Thoracic aorta (tissue), 2 donors: ENCODE measurements around the gene SULT1C2. TPM values are rescaled to one million over a fixed set of nuclear protein-coding genes. Genes with fewer than 3 reads are reported as not detected.

Experiments
- ATAC-seq: fragments of 150-250 bp; one replicate; pipeline ENCODE4 v1.8.0; 2017; ENCODE audit warnings: low read depth; ENCODE audit not compliant: insufficient number of reproducible peaks, low FRiP score
- DNase-seq: peaks from one replicate; pipeline ENCODE4 v3.0.0-alpha.2; 2020; ENCODE audit warnings: low spot score
- H3K27ac ChIP-seq, 2 donors: fragments of 200-600 bp; sonication (generic); 1 replicate in 1 of 2; 2 replicates in 1 of 2; pipeline ENCODE4 v1.5.1; 2016; ENCODE audit warnings: mild to moderate bottlenecking in 2 of 2, moderate library complexity in 2 of 2
- H3K27me3 ChIP-seq: fragments of 200-600 bp; sonication (generic); replicated peaks from 2 replicates; pipeline ENCODE4 v1.6.0; 2016; ENCODE audit warnings: mild to moderate bottlenecking; ENCODE audit not compliant: insufficient read depth
- H3K36me3 ChIP-seq: fragments of 200-600 bp; sonication (generic); one replicate; pipeline ENCODE4 v1.5.1; 2016
- H3K4me1 ChIP-seq, 2 donors: fragments of 200-600 bp; sonication (generic); 1 replicate in 1 of 2; 2 replicates in 1 of 2; pipeline versions ENCODE4 v1.5.1 to v1.6.0; 2016; ENCODE audit warnings: low read depth in 2 of 2, mild to moderate bottlenecking in 1 of 2; ENCODE audit not compliant: control insufficient read depth in 1 of 2
- H3K4me3 ChIP-seq: fragments of 200-600 bp; sonication (generic); 2 replicates; pipeline ENCODE4 v1.5.1; 2016; ENCODE audit warnings: mild to moderate bottlenecking
- H3K9me3 ChIP-seq: fragments of 200-600 bp; sonication (generic); 2 replicates; pipeline ENCODE4 v1.5.1; 2016
- CTCF ChIP-seq: fragments of 200-600 bp; sonication (generic); IDR thresholded peaks from one replicate; pipeline ENCODE4 v1.5.1; 2019; ENCODE audit warnings: antibody characterized with exemption
- total RNA-seq, 2 donors: library from RNA; depleted of rRNA; stranded (reverse); fragments of >200 nt; gene quantifications; one replicate each; pipeline versions ENCODE4 v1.1.0 to v1.2.3, GENCODE V29; 2016

SULT1C2 gene
- total RNA-seq, 2 donors from 2014 or later, result 16.6 TPM; not detected in 1

GRCh38 chr2:108253106-108253505, 35.6 kb upstream of the SULT1C2 start:
- DNase-seq (no peak), ATAC-seq (no peak)
- Histone ChIP-seq H3K9me3 (no peaks in the 10 kb centered on the region), H3K4me3 (no peak overlapping the region), H3K27ac (no peak overlapping the region), H3K27me3 (no peaks in the 10 kb centered on the region), H3K4me1 (no peaks in the 10 kb centered on the region), H3K36me3 (no peaks in the 10 kb centered on the region)
- no peak for TF ChIP-seq CTCF

- no peak for ATAC-seq
Measured at GRCh38 chr2:108257757-108258331, 30.9 kb upstream of the SULT1C2 start.

GRCh38 chr2:108260773-108261172, 27.9 kb upstream of the SULT1C2 start:
- no peaks in the 10 kb centered on the region for H3K4me1 ChIP-seq
- H3K36me3 ChIP-seq, result no peaks in the 10 kb centered on the region
- H3K9me3 ChIP-seq, result no peaks in the 10 kb centered on the region
- TF ChIP-seq CTCF, result no peak
- H3K4me3 ChIP-seq, result no peak overlapping the region
- H3K27me3 ChIP-seq, result no peaks in the 10 kb centered on the region
- no peak overlapping the region for H3K27ac ChIP-seq
- ATAC-seq (no peak), DNase-seq (no peak)

More at GRCh38 chr2:108257757-108258331, 30.9 kb upstream of the SULT1C2 start:
- no peak for DNase-seq
- TF ChIP-seq CTCF, result no peak
- H3K27ac ChIP-seq, result no peak overlapping the region
- no peak overlapping the region for H3K4me3 ChIP-seq
- H3K36me3 ChIP-seq, result no peaks in the 10 kb centered on the region
- no peaks in the 10 kb centered on the region for H3K9me3 ChIP-seq
- H3K4me1 ChIP-seq, result no peaks in the 10 kb centered on the region
- no peaks in the 10 kb centered on the region for H3K27me3 ChIP-seq

GRCh38 chr2:108262036-108262435, 26.7 kb upstream of the SULT1C2 start:
- no peak for TF ChIP-seq CTCF
- no peaks in the 10 kb centered on the region for H3K9me3 ChIP-seq
- no peaks in the 10 kb centered on the region for H3K27me3 ChIP-seq
- H3K36me3 ChIP-seq, result no peaks in the 10 kb centered on the region
- no peak overlapping the region for H3K27ac ChIP-seq
- H3K4me3 ChIP-seq, result no peak overlapping the region
- DNase-seq (no peak), ATAC-seq (no peak)
- no peaks in the 10 kb centered on the region for H3K4me1 ChIP-seq

- Histone ChIP-seq H3K27ac (no peak overlapping the region), H3K27me3 (no peaks in the 10 kb centered on the region), H3K4me3 (no peak overlapping the region), H3K9me3 (no peaks in the 10 kb centered on the region), H3K36me3 (no peaks in the 10 kb centered on the region), H3K4me1 (peaks cover 5 to 11% of the 10 kb centered on the region in 2 donors)
- no peak for TF ChIP-seq CTCF
- ATAC-seq, result no peak
- no peak for DNase-seq
Measured at GRCh38 chr2:108263401-108263800, 25.3 kb upstream of the SULT1C2 start.
